GM19351 (cell line): ENCODE results near the gene CTDSPL.

ENCODE experiments used
- ATAC-seq: cut with Tn5 transposase; IDR thresholded peaks from one replicate; pipeline ENCODE4 v1.9.1; 2021; ENCODE audit warnings: mild to moderate bottlenecking, moderate library complexity; ENCODE audit not compliant: unreplicated experiment

CTDSPL gene

GRCh38 chr3:37912052-37912733 lies 50.5 kb downstream of the CTDSPL start:
- ATAC-seq, result no peak

GRCh38 chr3:37913522-37913921 lies 51.8 kb downstream of the CTDSPL start:
- no peak for ATAC-seq

- ATAC-seq, result no peak
Observed at GRCh38 chr3:37916685-37917084, 55.0 kb downstream of the CTDSPL start.

GRCh38 chr3:37918627-37919026 lies 56.9 kb downstream of the CTDSPL start:
- no peak for ATAC-seq

GRCh38 chr3:37920156-37920699 lies 58.5 kb downstream of the CTDSPL start:
- ATAC-seq, result no peak

- no peak for ATAC-seq
Observed at GRCh38 chr3:37921025-37921424, 59.3 kb downstream of the CTDSPL start.

- ATAC-seq, result no peak
Observed at GRCh38 chr3:37922721-37923568, 61.3 kb downstream of the CTDSPL start.

GRCh38 chr3:37923569-37924040 lies 61.9 kb downstream of the CTDSPL start:
- no peak for ATAC-seq

- no peak for ATAC-seq
Observed at GRCh38 chr3:37924453-37924852, 62.8 kb downstream of the CTDSPL start.

- no peak for ATAC-seq
Observed at GRCh38 chr3:37925157-37925556, 63.5 kb downstream of the CTDSPL start.

- ATAC-seq, result no peak
Observed at GRCh38 chr3:37926611-37927010, 64.9 kb downstream of the CTDSPL start.

- ATAC-seq, result no peak
Observed at GRCh38 chr3:37930495-37930894, 68.8 kb downstream of the CTDSPL start.

GRCh38 chr3:37932505-37932904 lies 70.8 kb downstream of the CTDSPL start:
- ATAC-seq, result no peak

GRCh38 chr3:37934631-37935289 lies 73.1 kb downstream of the CTDSPL start:
- no peak for ATAC-seq

- no peak for ATAC-seq
Observed at GRCh38 chr3:37935290-37935668, 73.6 kb downstream of the CTDSPL start.

GRCh38 chr3:37935756-37936666 lies 74.3 kb downstream of the CTDSPL start:
- no peak for ATAC-seq

- no peak for ATAC-seq
Observed at GRCh38 chr3:37937156-37937555, 75.5 kb downstream of the CTDSPL start.

GRCh38 chr3:37938011-37938410 lies 76.3 kb downstream of the CTDSPL start:
- no peak for ATAC-seq

GRCh38 chr3:37940242-37940908 lies 78.7 kb downstream of the CTDSPL start:
- no peak for ATAC-seq
